Measurements from ENCODE around the gene RALGDS.

DNA sequence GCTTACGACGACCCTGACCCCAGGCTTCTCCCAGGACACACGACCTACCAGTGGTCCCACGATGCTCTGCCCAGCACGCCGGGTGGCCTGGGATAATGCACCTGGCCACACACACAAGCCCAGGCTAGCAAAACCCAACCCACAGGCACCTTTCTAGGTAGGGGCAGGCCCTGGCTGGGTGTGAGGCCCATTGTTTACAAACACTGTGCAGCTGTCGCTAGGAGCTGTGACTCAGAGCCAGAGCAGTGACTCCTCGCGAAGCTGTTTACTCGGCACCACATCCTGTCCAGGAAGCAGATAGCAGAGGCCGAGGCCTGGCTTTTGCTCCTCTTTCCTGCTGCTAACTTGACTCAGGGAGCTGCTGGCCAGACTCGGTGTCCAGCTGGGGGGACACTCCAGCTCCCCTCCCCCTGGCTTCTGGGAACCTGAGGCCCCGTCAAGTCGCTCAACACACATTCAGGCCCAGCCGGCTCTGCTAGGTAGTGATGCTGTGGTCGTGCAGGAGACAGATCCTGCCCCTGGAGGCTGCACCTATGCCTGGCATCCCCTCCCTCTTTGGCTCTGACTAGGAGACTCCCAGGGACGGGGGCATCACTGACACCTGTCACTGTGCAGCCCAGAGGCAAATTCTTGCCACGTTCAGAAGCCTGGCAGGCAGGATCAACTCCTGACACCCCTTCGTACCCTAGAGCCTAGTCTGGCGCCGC is 12.8 kb upstream of the RALGDS start:
- TF ChIP-seq, protein P1, sequence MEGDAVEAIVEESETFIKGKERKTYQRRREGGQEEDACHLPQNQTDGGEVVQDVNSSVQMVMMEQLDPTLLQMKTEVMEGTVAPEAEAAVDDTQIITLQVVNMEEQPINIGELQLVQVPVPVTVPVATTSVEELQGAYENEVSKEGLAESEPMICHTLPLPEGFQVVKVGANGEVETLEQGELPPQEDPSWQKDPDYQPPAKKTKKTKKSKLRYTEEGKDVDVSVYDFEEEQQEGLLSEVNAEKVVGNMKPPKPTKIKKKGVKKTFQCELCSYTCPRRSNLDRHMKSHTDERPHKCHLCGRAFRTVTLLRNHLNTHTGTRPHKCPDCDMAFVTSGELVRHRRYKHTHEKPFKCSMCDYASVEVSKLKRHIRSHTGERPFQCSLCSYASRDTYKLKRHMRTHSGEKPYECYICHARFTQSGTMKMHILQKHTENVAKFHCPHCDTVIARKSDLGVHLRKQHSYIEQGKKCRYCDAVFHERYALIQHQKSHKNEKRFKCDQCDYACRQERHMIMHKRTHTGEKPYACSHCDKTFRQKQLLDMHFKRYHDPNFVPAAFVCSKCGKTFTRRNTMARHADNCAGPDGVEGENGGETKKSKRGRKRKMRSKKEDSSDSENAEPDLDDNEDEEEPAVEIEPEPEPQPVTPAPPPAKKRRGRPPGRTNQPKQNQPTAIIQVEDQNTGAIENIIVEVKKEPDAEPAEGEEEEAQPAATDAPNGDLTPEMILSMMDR (IDR thresholded peaks at IDR 0.05) = peak in 1 of 4 experiments; percentile 3
- TF ChIP-seq POLR2A (IDR thresholded peaks at IDR 0.05) = peak; percentile 43 to 46
